Measurements from ENCODE around the gene VWA1.
"Not testable (repeated sequence)": the region's sequence is repeated elsewhere in the genome, so short reads cannot be mapped to it uniquely, and the experiment has no call there.

Gene VWA1

DNA sequence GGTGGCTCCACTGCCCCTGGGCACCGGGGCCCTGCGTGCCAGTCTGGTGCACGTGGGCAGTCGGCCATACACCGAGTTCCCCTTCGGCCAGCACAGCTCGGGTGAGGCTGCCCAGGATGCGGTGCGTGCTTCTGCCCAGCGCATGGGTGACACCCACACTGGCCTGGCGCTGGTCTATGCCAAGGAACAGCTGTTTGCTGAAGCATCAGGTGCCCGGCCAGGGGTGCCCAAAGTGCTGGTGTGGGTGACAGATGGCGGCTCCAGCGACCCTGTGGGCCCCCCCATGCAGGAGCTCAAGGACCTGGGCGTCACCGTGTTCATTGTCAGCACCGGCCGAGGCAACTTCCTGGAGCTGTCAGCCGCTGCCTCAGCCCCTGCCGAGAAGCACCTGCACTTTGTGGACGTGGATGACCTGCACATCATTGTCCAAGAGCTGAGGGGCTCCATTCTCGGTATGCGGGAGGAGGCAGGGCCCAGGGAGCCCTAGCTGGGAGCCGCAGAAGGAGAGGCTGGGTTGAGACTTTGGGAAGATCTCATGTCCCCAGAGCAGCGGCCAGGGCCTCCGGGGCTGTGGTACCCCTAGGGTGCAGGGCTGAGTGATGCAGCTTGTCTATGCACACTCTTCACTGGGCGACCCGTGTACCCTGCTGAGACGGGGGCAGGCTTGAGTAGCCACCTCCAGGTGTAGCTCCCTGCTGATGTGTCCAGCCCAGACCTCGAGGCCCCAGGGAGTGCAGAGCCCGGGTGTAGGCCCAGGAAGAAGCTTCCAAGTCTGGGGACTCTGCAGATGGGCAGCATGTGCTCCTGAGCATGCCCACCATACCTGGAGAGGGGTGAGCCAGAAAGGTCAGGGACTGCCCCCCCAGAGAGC, 1.8 kb downstream of the VWA1 start:
- DNase-seq: no peak

DNA sequence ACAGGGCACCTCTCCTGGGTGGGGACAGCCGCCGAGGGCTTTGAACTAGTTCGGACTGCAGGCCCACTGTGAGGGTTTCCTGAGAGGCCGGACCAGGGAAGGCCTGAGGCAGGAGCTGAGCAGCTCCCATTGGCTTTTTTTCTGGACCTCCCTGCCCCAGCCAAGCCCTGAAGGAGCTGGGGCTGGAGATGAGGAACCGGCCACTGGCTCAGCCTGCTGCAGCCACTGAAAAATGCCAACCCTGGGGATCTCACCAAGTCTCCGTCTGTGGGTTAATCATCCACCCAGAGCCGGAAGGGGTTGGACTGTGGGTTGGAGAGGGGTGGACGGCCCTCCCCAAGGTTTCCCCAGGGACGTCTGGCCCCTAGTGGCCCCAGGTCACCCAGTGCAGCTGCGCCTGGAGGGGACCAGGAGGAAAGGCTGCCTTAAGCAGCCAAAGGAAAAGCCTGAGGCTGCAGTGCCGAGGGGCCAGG, 2.5 kb downstream of the VWA1 start:
- DNase-seq: no peak

- no peak for DNase-seq
These were observed 3.3 kb downstream of the VWA1 start for GRCh38 chr1:1438531-1439381.

DNA sequence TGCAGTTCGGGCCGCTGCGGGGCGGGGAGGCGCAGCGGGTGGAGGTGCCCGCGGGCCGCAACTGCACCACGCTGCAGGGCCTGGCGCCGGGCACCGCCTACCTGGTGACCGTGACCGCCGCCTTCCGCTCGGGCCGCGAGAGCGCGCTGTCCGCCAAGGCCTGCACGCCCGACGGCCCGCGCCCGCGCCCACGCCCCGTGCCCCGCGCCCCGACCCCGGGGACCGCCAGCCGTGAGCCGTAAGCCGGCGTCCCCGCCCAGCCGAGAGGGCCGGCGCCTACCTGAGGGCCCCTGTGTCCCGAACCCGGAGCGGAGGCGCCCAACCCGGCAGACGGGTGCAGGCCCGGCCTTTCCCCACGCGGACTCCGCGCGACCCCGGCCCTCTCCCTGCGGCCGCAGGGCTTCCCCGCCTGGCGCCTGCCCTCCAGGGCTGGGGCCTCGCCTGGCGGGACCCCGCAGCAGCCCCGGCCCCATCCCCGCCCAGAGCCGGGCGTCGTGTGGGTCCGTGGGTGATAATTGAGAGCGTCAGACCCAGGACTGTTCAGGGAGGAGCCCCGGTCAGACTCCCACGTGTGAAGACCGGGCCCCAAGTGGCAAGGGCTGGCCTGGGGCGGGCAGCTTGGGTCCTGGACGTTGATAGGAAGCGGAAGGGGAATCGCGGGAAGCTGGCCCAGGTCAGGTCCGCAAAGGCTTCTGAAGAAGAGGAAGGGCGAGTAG, 4.2 kb downstream of the VWA1 start:
- no peak for DNase-seq

GRCh38 chr1:1440262-1441001, 4.9 kb downstream of the VWA1 start:
- no peak for DNase-seq

GRCh38 chr1:1441002-1441888, 5.8 kb downstream of the VWA1 start:
- peak; percentile 55 for DNase-seq

GRCh38 chr1:1442069-1442770, 6.7 kb downstream of the VWA1 start:
- no peak for DNase-seq

GRCh38 chr1:1446631-1447030, 11.1 kb downstream of the VWA1 start:
- DNase-seq: not testable (repeated sequence)

- DNase-seq: no peak
These were observed 13.7 kb downstream of the VWA1 start, which contains the start of gene ATAD3C for GRCh38 chr1:1449099-1449739. Gene ATAD3C (plus strand): TSS chr1:1449689. CDS start chr1:1450684, 995 bp downstream.

GRCh38 chr1:1450616-1451015, 15.1 kb downstream of the VWA1 start:
- DNase-seq: not testable (repeated sequence)

- no peak for DNase-seq
These were observed 16.3 kb downstream of the VWA1 start for GRCh38 chr1:1451696-1452364.

DNA sequence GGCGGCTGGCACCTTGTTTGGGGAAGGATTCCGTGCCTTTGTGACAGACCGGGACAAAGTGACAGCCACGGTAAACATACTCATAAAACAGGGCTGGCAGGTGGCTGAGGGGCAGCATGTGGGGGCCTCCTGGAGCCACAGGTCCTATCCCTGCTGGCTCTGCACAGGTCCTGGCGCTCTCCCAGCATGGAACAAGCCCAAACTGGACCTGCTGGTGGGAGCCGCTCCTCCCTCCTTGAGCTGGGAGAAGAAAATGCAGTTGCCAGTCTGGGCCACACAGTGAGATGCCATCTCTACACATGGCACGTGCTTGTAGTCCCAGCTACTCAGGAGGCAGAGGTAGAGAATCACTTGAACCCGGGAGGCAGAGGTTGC, 16.9 kb downstream of the VWA1 start:
- not testable (repeated sequence) for DNase-seq

DNA sequence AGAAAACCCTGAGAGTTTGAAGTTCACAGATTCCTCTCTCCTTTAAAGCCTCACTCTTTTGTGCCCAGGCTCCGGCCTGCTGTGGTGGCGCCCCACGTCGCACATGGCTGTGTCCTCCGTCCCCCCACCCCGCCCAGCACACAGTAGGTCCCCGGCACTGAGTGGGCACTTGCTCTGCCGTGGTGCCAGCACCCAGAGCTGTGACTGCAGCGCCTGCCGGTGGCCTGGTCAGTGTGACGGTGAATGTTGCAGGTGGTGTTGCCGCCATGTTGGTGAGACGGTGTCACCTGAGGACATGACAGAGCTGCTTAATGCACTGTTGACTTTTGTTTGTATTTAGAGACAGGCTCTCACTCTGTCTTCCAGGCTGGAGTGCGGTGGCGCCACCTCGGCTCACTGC, 17.4 kb downstream of the VWA1 start:
- no peak for DNase-seq

DNA sequence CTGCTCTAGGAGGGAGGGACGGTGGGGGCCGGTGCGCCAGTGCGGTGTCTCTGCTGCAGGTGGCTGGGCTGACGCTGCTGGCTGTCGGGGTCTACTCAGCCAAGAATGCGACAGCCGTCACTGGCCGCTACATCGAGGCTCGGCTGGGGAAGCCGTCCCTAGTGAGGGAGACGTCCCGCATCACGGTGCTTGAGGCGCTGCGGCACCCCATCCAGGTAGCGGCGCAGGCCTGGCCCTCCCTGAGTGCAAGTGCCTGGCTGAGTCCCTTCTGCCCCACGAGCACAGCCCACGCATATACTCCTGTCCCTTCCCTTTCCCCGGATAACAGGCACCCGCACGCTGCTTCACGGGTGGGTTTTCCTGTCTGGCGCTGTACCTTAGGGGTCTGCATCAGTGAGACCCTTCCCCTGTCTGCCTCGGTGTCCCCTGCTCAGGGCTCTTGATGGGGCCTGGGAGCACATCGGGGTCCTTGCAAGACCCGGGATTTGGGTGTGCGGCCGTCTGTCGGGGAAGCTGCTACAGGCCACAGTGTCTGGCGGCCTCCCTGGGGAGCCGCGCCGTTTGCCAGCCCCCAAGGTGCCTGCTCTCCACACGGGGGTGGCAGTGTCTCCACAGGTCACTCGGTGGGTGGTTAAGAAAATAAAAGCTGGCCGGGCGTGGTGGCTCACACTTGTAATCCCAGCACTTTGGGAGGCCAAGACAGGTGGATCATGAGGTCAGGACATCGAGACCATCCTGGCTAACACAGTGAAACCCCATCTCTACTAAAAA, 19.0 kb downstream of the VWA1 start:
- DNase-seq: not testable (repeated sequence)

GRCh38 chr1:1455366-1455884, 19.9 kb downstream of the VWA1 start:
- no peak for DNase-seq

DNA sequence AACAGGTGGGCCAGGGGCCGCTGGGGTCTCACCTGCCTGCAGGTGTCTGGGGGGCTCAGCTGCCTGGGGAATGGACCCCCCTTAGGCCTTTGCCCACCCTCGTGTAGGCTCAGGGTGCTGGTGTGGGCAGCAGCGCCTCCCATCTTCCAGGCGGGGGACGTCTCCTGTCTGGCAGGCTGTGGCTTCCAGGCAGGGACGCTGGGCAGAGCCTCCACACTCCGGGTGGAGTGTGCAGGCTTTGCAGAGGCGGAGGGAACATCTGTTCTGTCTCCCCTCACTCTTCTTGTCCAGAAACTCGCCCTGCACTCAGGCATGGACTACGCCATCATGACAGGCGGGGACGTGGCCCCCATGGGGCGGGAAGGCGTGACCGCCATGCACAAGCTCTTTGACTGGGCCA, 20.4 kb downstream of the VWA1 start:
- not testable (repeated sequence) for DNase-seq

DNA sequence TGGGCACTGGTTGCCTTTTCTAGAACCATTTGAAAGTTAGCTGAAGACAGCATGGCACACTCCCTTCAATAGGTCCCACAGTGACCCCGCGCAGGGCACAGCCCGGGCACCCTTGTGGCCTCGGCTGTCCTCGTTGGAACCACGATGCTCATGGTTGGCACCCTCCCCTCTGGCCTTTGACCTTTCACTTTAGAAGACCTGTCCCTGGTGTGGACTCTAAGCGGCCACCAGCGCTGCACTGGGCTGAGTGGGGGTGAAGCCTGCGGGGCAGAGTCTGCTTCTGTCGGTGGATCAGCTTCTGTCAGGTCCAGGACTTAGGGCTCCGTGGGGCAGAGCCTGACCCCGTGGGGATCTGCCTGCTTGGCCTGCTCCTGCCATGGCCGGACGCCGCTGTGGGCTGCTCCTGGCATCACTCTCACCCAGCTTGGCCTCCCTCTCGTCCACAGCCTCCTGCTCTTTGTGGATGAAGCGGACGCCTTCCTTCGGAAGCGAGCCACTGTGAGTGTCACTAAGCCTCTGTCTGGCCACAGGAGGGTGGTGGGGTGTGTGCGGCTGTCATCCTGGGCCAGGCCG, 21.3 kb downstream of the VWA1 start:
- not testable (repeated sequence) for DNase-seq

GRCh38 chr1:1459156-1459555, 23.7 kb downstream of the VWA1 start:
- DNase-seq: not testable (repeated sequence)

Data from stimulated activated CD4-positive, alpha-beta T cell treated with anti-CD3 and anti-CD28 coated beads, Interleukin-1b, Interleukin-23, amount 100 ng/mL, for 48 hours (primary cell).